ENCODE data around the gene SLC22A25.
A peak's percentile ranks its signal among the peaks of the same experiment; 100 is the strongest.

DNA sequence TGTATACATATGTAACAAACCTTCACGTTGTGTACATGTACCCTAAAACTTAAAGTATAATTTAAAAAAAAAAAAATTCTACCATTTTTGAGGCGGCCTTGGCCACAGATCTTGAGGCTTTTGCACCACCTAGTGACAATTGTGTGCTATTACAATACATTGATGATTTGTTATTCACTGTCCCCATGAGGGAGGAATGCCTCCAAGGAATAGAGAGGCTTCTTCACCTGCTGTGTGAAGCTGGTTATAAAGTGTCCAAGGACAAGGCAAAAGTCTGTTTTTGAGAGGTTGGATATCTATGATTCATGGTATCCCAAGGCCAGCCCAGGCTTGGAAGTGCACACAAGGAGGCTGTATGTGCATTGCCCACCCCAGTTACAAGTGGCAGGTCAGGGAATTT lies 30.7 kb downstream of the SLC22A25 start:
- TF ChIP-seq, protein P1, sequence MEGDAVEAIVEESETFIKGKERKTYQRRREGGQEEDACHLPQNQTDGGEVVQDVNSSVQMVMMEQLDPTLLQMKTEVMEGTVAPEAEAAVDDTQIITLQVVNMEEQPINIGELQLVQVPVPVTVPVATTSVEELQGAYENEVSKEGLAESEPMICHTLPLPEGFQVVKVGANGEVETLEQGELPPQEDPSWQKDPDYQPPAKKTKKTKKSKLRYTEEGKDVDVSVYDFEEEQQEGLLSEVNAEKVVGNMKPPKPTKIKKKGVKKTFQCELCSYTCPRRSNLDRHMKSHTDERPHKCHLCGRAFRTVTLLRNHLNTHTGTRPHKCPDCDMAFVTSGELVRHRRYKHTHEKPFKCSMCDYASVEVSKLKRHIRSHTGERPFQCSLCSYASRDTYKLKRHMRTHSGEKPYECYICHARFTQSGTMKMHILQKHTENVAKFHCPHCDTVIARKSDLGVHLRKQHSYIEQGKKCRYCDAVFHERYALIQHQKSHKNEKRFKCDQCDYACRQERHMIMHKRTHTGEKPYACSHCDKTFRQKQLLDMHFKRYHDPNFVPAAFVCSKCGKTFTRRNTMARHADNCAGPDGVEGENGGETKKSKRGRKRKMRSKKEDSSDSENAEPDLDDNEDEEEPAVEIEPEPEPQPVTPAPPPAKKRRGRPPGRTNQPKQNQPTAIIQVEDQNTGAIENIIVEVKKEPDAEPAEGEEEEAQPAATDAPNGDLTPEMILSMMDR (IDR thresholded peaks at IDR 0.05) = peak in 6 of 7 experiments; percentile 30 to 63 (median 52)
- TF ChIP-seq POLR2A (IDR thresholded peaks at IDR 0.05) = no peak

Data from body of pancreas (tissue), 4 donors.